ENCODE results near the gene ZBTB5. TPM values are rescaled to one million over a fixed set of nuclear protein-coding genes. Genes with fewer than 3 reads are reported as not detected.

Gene ZBTB5
- total RNA-seq, 1 experiment from 2014 or later, result 9.1 TPM

GRCh38 chr9:37420271-37421215 lies 44.7 kb downstream of the ZBTB5 start:
- peaks cover 24 to 34% of the 10 kb centered on the region in 2 experiments for H3K4me1 Mint-ChIP-seq
- Histone ChIP-seq H4K91ac (ENCODE audit: insufficient read length, low read depth, low read length) (no peak overlapping the region), H2BK120ac (ENCODE audit: low read depth, low read length, poor library complexity, severe bottlenecking) (no peak overlapping the region), H3K9me3 (ENCODE audit: control insufficient read depth, low read depth, low read length) (no peaks in the 10 kb centered on the region), H2BK20ac (ENCODE audit: low read depth, low read length, poor library complexity, severe bottlenecking) (no peak overlapping the region), H2AK5ac (ENCODE audit: insufficient read length, low read length) (no peak overlapping the region), H4K8ac (replicated peaks; ENCODE audit: insufficient read length, low read depth, low read length) (no peak overlapping the region), H4K20me1 (ENCODE audit: control insufficient read depth, insufficient read depth, insufficient read length) (no peaks in the 10 kb centered on the region), H3K27ac (ENCODE audit: insufficient read length, low read depth, low read length) (no peak overlapping the region), H3K79me2 (ENCODE audit: insufficient read depth, low read length) (peaks cover 6% of the 10 kb centered on the region; the same call in 1 of the 2 replicates), H3K4me2 (ENCODE audit: insufficient read depth, insufficient read length, low read length) (no peak overlapping the region), H2BK12ac (ENCODE audit: insufficient read length, low read depth, low read length) (no peak overlapping the region), H3K4ac (ENCODE audit: low read depth, low read length) (no peak overlapping the region), H2BK5ac (ENCODE audit: insufficient read length, low read length) (no peak overlapping the region), H4K5ac (ENCODE audit: insufficient read length, low read depth, low read length) (no peak overlapping the region), H2BK15ac (ENCODE audit: low read depth, low read length) (no peak overlapping the region), H3K4me1 (ENCODE audit: insufficient read depth, low read length) (peaks cover 6% of the 10 kb centered on the region; the same call in 1 of the 2 replicates), H3K18ac (ENCODE audit: insufficient read length, low read depth, low read length) (no peak overlapping the region), H2AFZ (ENCODE audit: low read length) (no peak overlapping the region), H3K79me1 (ENCODE audit: insufficient read depth, low read depth, low read length, poor library complexity, severe bottlenecking) (peaks cover 4% of the 10 kb centered on the region), H3K9ac (ENCODE audit: extremely low read depth, insufficient read length, low read length) (no peak overlapping the region), H3K23ac (ENCODE audit: insufficient read length, low read depth, low read length) (no peak overlapping the region), H3K14ac (ENCODE audit: insufficient read depth, low read length) (no peak overlapping the region), H3K27me3 (ENCODE audit: insufficient read depth, low read length) (no peaks in the 10 kb centered on the region), H3K23me2 (ENCODE audit: insufficient read length, low read depth, low read length, poor library complexity, severe bottlenecking) (peaks cover 10% of the 10 kb centered on the region), H3K56ac (ENCODE audit: insufficient read length, low read depth, low read length) (no peak overlapping the region), H3T11ph (ENCODE audit: low read length) (no peak overlapping the region)
- no CpG with 5 or more reads among the region's 12 CpGs for WGBS (ENCODE audit: extremely low coverage, insufficient read length, low lambda C conversion rate)
- no peaks in the 10 kb centered on the region for H3K27me3 Mint-ChIP-seq (ENCODE audit: low read depth)
- no peak overlapping the region for H3K4me3 Mint-ChIP-seq
- H3K36me3 Mint-ChIP-seq (ENCODE audit: insufficient read depth in 1 of 3, low read depth in 3 of 3), result no peaks in the 10 kb centered on the region
- H3K27ac Mint-ChIP-seq, result no peak overlapping the region
- DNase-seq, result no peak
- no peaks in the 10 kb centered on the region; a peak in 1 of 5 replicates for H3K9me3 Mint-ChIP-seq
- no peak for TF ChIP-seq CTCF (conservative IDR thresholded peaks at IDR 0.05)

All from H9 (cell line).